Measurements from ENCODE around the gene TSPAN6.
A peak's percentile ranks its signal among the peaks of the same experiment; 100 is the strongest.

TSPAN6 gene, protein sequence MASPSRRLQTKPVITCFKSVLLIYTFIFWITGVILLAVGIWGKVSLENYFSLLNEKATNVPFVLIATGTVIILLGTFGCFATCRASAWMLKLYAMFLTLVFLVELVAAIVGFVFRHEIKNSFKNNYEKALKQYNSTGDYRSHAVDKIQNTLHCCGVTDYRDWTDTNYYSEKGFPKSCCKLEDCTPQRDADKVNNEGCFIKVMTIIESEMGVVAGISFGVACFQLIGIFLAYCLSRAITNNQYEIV

DNA sequence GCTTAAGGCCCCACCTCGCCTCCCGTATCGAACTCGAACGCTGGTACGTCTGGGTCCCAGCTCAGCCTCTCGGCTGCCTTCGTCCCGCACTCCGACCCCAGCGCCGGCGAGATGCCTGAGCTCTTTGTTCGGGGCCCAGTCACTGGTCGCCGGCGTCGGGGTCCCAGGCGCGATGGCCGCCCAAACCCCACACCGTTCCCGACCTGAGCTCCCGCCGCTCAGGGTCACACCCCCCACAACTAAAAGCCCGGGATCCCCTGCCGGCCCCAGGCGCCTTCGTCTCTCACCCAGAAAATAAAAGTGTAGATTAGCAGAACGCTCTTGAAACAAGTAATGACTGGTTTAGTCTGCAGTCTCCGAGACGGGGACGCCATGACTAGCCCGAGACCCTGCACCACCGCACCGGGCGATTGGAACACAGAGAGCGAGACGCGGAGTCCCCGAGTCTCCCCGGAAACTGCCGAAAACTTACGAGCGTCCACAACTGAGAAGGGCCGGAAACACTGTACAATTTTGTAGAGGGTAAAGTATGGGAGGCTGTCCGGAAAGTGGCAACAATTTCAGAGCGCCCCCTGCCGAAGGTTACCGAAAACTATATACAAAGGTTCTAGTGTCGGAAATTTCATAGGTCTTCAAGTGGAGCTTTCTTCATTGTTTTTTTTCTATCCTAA is at the start of gene TSPAN6:
TSS of gene TSPAN6 (minus strand) at position 486 of the 671 bp plus-strand sequence. CDS start at position 374, 112 bp downstream.
- DNase-seq (ENCODE audit: low read depth in 2 of 3, low spot score in 2 of 3): peak; percentile 9 to 33 (median 30)

DNA sequence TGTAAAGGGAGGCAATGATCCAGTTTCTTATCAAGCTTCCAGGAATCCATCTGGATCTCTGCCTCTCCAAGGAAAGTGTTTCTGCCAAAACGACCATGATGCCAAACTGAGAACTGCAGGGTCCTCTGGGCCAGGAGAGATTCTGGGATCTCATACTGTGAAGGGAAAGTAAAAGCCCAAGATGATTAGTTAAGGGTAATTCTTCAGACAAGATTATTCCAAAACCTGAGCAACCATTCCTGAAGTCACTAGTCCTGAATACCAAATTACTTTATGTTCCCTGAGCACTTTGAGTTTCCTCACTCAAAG is 49.3 kb upstream of the TSPAN6 start:
- no peak for DNase-seq (ENCODE audit: low read depth in 2 of 3, low spot score in 2 of 3)

DNA sequence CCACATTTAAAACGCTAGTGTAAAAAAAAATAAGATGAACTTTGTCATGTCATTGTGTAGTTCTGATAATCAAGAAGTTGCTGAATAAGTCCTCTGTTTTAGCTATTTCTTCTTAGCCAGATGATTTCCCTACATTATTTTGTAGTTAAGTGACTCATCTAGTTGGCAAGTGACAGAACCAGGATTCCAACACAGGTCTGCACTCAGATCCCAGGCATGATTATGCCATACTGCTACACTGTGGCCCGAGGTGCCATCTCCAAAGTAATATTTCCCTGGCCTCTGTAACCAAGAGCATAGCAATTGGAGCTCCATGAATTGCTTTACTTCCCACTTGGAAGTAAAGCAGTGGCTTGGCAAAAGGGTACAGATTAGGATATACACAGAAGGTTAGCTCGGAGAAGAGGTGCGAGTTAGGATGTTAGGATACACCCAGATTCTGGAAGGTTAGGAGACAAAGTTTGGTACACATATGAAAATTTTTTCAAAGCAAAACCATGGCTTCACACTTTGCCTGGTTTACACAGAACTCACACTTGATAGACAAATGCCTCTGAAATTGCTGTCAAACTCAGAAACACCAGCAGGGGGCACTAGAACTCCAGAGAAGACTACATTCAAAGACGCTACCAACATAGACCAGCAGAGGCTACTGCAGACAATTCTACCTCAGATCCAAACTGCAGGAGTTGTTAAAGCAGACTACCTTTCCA is 48.8 kb upstream of the TSPAN6 start:
- peak in 2 of 3 experiments; percentile 27 to 32 for DNase-seq (ENCODE audit: low read depth in 2 of 3, low spot score in 2 of 3)

DNA sequence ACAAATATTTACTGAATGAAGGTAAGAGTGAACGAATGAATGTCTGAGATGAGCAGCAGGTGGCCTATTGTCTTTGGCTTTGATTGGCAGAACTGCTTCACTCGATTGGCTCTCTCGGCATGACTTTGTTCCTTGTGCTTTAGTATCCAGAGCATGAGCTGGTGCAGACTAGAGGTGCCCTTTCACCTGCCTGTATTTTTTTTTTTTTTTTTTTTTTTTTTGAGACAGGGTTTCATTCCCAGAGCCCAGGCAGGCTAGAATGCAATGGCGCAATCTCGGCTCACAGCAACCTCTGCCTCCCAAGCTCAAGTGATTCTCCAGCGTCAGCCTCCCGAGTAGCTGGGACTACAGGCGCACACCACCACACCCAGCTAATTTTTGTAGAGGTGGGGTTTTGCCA is 46.3 kb upstream of the TSPAN6 start:
- no peak for DNase-seq (ENCODE audit: low read depth in 2 of 3, low spot score in 2 of 3)

DNA sequence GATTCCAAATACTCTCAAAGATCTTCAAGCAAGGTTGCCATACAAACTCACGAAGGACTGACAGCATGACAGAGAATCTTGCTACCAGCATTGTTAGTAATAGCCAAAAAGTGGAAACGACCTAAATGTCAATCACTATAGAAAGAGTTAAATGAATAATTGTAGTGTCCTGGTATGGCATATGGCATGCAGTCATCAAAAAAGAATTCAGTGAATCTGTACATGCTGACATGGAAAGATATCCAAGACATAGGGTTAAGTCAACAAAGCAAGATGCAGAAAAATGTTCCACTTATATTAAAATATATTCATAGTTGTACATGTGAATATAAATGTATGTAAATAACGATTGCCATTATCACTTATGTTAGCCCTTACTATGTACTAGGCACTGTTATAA is 45.0 kb upstream of the TSPAN6 start:
- DNase-seq (ENCODE audit: low read depth in 2 of 3, low spot score in 2 of 3): no peak

DNA sequence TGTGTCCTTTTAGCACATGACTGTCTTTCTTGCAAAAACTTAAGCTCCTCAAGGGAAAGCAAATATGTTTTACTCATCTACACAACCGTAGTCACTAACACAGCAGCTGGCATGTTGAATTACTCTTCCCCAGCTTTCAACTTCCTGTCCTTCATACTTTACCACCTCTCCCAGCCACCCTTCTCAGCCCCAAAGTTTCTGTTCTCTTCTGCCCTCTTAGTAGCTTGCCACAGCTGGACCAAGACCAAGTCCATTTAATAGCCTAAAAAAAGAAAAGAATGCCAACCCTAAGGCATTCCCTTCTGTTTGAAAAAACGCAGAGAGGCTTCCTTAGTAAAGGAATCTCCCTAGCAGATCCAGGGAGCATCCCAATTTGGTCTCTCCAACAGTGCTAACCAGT is 44.1 kb upstream of the TSPAN6 start:
- DNase-seq (ENCODE audit: low read depth in 2 of 3, low spot score in 2 of 3): no peak

DNA sequence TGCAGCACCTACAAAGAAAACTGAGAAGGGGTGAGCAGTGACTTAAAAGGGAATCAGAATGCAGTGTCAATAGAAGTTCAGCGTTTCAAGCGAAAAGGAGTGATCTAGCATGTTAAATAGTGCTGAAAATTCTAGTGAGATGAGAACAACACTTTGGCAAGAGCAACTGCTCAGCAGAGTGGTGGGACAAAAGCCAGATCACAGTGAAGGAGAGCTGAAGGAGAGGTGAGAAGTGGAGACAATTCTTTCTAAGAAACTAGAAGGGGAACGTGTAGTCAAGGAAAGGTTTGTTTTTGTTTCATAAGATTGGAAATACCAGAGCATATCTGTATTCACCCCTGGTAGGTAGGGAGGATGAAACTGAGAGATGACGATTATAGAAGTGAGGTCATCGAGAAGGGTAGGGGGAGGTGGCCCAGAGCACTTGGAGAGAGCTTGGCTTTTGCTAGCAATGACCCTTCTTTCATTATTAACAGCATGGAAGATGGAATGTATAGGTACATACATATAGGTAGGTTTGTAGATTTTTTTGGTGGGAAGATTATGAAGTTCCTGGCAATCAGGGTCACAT is 41.1 kb upstream of the TSPAN6 start:
- no peak for DNase-seq (ENCODE audit: low read depth in 2 of 3, low spot score in 2 of 3)

DNA sequence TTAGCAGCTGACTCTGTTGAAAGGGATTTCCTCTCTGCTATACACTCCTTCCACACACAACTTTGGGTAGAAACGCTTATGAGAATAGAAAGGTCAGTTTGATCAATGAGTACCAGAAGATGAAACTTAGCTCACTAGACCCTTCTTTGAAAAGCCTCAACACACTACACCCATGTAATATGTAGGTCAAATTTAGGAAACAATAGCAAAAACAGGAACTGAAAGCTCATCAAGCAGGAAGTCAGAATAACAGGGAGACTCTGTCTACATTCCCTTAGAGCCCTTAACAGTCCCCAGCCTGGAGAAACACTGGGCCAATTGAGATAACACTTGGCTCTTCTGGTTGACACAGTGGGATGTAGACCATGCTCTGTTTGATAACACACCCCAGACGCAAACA is 38.1 kb upstream of the TSPAN6 start:
- no peak for DNase-seq (ENCODE audit: low read depth in 2 of 3, low spot score in 2 of 3)

DNA sequence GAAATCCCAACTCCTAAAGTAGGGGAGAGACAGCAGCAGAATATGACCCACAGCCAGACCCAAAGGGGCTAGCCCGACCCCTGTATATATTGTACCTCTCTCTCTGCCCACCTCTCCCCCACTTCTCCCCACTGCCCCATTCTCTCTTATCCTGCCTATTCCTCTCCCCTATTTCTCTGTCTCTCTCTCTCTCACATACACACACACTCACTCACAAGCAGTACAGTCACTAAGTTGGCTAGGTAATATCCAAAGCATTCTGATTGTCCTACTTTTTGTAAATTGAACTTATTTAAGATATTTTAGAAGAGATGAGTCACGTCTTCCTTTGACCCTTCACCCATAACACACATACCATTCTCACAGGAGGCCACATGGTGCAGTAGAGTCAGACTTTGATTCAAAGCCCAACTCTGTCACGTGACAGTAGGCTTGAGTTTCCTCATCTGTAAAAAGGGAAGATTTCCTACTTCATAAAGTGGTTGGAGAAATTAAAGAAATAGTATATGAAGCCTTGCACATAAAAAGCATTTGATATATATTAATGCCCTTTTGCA is 36.9 kb upstream of the TSPAN6 start:
- no peak for DNase-seq (ENCODE audit: low read depth in 2 of 3, low spot score in 2 of 3)

DNA sequence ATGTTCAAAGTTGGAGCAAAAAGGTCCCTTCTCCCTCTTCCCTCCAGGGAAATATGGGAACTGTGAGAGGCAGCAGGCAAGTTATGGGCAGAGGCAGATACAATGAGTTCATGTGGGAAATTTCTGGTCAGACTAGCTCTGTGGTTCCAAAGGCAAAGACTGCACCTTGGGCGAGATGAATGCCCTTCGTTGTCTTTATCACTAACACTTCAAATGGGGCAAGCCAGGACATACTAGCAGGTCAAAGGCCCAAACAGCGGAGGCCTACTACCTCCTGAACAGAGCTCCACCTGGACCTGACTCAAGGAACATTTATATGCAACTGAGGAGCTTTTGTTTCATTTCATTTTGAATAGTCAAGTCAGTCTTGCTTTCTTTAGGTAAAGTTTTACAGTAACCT is 36.4 kb upstream of the TSPAN6 start:
- no peak for DNase-seq (ENCODE audit: low read depth in 2 of 3, low spot score in 2 of 3)

DNA sequence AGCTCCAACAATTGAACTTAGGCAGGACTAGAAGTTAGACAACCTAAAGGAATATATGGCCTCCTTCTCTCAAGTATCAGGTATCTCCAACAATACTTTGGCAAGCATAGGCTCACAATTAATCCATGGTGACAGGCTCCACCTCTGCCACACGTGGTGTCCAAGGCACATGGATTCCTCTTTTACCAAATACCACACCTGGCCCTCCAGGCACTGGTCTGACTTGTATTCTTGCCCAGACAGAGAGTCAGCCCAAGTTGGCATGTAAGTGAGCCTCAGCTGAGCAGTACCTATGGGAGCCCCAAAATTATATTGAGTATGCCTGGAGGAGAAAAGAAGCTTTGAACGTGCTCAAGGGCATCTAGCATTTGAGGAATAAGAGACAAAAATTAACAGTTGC is 27.0 kb upstream of the TSPAN6 start:
- DNase-seq (ENCODE audit: low read depth in 2 of 3, low spot score in 2 of 3): no peak

DNA sequence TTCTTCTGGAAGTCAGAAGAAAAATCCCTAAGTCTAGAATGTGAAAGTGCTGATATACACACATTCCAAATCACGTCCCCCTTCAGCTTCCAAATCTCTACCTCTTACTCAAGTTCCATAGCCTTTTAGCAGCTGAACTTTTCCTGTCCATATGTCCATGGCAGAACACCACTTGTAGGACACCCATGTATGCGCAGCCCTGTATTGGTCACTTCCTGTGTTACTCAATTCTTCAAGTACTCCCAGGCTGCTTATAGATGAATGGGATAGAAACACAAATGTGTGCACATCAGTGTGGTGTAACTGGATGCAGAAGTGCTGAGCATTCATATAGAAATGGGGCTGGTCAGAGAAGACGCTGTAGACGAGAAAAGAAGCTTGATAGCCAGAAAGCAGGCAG is 26.2 kb upstream of the TSPAN6 start:
- no peak for DNase-seq (ENCODE audit: low read depth in 2 of 3, low spot score in 2 of 3)

DNA sequence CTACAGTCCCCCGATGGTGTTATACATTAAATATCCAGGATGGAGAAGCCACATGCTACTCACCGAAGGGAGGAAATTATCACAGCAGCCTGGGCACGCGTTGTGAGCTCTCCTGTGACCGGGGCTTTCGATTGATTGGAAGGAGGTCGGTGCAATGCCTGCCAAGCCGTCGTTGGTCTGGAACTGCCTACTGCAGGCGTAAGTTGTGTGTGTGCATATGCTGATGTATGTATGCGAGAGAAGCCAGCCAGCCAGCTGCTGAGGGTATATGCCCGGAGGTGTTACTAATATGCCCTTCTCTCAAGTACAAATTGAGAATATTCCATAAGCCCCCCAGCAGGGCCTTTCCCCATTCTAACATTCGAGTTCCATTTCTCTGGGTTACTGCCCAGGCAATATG is 25.6 kb upstream of the TSPAN6 start:
- no peak for DNase-seq (ENCODE audit: low read depth in 2 of 3, low spot score in 2 of 3)

DNA sequence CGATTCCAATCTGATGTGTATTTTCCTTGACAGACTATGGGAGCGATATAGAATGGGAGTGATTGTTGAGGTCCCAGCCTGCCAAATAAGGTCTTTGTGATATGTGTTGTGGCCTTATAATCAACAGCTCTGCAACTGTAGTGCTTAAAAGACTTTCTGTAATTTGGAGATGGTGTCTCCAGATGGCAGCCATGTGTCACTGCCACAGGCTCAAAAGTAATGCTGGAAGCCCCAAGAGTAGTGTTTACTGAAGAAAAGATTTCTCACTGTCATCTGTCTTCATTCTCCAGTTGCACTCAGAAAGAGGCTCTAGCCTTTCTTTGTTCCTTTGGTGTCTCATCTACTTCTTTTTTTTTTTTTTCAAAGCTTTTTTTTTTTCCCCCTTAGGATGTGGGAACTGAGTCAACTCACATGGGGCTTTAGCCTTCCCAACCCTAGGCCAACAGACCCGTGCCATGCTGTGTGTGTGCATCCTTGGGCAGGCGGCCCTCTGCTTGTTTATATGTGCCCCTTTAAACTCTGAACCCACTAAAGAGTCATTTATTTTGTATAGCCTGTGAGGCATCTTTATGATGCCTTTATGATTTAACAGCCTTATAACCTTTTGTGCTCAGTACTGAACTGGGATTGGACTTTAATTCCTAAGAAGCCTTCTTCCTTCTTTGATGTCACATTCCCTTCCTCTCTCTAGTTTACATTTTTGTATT is 23.0 kb upstream of the TSPAN6 start:
- no peak for DNase-seq (ENCODE audit: low read depth in 2 of 3, low spot score in 2 of 3)

DNA sequence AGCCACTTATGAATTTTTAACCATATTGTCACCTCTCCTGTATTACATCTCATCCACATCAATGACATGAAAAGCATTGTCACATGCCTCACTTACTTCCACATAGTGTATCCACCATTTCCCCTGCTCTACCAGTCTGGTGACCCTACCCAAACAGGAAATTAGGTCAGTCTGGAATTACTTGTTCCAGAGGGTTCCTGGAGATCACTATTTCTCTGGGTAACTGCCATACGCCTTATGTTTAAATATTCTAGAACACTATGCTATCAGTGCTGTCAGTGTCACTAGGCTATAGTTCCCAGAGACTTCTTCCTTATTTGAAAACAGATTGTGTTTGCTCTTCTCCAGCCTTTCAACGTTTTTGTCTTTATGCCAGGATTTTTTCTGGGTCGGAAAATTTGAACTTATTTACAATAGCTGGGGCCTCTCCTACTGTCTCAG is 22.4 kb upstream of the TSPAN6 start:
- DNase-seq (ENCODE audit: low read depth in 2 of 3, low spot score in 2 of 3): no peak

DNA sequence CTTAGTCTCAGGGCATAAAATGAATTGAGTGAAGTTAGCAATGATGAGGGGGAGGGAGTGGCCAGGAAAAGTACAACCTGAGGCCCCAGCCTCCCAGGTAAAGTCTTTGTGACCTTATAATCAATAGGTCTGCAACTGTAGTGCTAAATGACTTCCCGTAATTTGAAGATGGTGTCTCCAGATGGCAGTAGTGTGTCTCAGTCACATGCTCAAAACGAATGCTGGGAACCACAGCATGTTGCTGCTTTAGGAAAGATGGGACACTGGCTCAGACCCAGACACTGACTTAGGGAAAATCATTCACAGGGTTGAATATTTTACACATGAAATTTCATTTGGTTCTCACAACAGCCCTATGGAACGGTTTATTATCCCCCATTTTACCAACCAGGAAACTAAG is 17.7 kb upstream of the TSPAN6 start:
- DNase-seq (ENCODE audit: low read depth in 2 of 3, low spot score in 2 of 3): no peak

DNA sequence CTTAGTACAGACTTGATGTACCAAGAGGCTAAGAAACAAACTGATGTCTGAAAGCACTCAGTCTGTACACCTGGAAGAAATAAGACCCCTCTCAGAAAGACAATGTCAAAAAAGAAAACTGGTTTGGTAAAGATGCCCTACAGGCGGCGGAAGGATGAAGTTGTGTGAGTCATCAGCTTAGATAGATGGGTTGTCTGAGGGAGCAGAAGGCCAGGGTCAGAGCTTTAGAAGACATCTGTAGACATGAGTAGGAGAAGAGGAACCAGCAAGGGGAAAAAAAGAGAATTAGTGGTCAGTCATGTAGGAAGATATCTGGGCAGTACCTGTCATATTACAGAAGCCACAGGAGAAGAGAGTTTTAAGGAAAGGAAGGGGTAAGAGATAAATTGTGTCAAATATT is 15.7 kb upstream of the TSPAN6 start:
- no peak for DNase-seq (ENCODE audit: low read depth in 2 of 3, low spot score in 2 of 3)

DNA sequence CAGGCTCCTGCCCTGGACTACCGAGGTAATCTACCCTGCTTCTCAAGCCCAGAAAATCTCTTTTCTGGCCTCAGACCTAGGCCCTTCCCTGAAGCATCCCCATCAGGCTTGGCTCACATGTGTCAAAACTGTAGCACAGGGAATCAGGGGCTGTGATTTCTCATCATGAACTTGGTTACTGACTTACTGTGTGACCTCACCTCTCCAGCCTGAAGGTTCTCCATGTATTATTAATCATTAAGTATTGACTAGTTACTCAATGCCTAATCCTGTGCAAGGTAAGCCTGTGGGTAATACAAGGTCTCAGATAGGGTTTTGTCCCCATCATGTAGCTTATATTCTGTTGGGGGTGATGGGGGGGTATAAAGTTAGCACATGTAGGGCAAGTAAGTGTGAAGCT is 14.2 kb upstream of the TSPAN6 start:
- DNase-seq (ENCODE audit: low read depth in 2 of 3, low spot score in 2 of 3): no peak

DNA sequence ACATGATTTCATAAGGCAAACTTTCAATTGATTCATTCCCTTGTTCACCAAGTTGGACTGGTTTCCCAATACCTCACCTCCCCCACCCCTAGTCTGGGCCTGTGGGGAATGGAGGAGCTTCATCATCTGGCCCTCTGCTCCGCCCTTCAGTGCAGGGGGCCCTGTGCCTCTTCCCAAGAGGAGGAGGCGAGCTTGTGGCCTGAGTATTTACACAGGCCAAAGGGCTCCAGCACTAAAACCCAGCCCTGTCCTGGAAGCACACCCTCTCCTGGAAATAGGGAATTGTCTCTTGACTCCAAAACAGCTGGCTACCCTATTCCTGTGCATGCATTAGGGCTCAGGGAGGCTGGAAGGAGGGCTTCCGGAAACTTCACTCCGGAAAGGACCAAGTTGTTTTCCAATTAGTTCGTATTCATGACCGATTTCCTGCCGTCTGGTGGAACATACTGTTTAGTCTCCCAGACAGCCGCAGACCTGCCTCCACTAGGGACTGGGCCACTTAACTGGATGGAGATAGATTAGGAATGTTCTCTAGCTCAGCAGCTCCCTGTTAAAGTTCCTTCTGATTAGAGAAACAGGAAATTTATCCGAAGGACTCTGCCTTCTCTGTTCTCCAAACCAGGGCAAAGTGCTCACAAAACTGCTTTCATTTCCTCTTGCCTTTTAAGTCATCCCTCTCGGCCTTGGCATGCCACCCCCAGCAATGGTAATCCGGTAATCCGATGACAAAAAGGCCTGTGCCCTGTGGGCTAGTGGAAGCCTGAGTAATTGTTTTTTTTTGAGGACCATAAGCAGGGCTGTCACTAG is 13.1 kb upstream of the TSPAN6 start:
- DNase-seq (ENCODE audit: low read depth in 2 of 3, low spot score in 2 of 3): no peak

Data from activated CD8-positive, alpha-beta memory T cell treated with anti-CD3 and anti-CD28 coated beads for 48 hours (primary cell).